Activated T-cell treated with anti-CD3 and anti-CD28 coated beads, Interleukin-2, amount 50 U/mL, for 72 hours (primary cell): Measurements from ENCODE around the gene FBN3. TPM values are rescaled to one million over a fixed set of nuclear protein-coding genes. Genes with fewer than 3 reads are reported as not detected.
A peak's percentile ranks its signal among the peaks of the same experiment; 100 is the strongest.
"Not testable (repeated sequence)": the region's sequence is repeated elsewhere in the genome, so short reads cannot be mapped to it uniquely, and the experiment has no call there.

ENCODE experiments used
- ATAC-seq, 2 donors: fragments of 150-1000 bp; cut with Tn5 transposase; replicated peaks in 1 of 2; 2 replicates each; pipeline ENCODE4 v1.10.0; 2021; ENCODE audit warnings: moderate library complexity in 2 of 2, mild to moderate bottlenecking in 1 of 2
- DNase-seq, 2 donors: peaks; one replicate each; pipeline ENCODE4 v3.0.0; 2021 to 2022; ENCODE audit warnings: mixed read lengths in 1 of 2
- H3K27ac Mint-ChIP-seq: one replicate; pipeline ENCODE4 v1.8.0; 2022; ENCODE audit warnings: mild to moderate bottlenecking, moderate library complexity, mixed read lengths
- H3K27me3 Mint-ChIP-seq: one replicate; pipeline ENCODE4 v1.8.0; 2022; ENCODE audit warnings: low read depth, mixed read lengths
- H3K36me3 Mint-ChIP-seq, 2 donors: one replicate each; pipeline ENCODE4 v1.8.0; 2022; ENCODE audit warnings: mixed read lengths in 2 of 2, mild to moderate bottlenecking in 1 of 2; ENCODE audit not compliant: insufficient read depth in 2 of 2
- H3K4me1 Mint-ChIP-seq: one replicate; pipeline ENCODE4 v1.8.0; 2022; ENCODE audit warnings: low read depth, mixed read lengths
- H3K4me3 Mint-ChIP-seq, 2 donors: one replicate each; pipeline ENCODE4 v1.8.0; 2022; ENCODE audit warnings: mild to moderate bottlenecking in 2 of 2, mixed read lengths in 2 of 2, moderate library complexity in 2 of 2
- H3K9me3 Mint-ChIP-seq, 2 donors: one replicate each; pipeline ENCODE4 v1.8.0; 2022; ENCODE audit warnings: mixed read lengths in 2 of 2
- total RNA-seq, 2 donors: library from RNA; stranded (reverse); gene quantifications; one replicate each; pipeline ENCODE4 v1.2.3, GENCODE V29; 2022

FBN3 gene
- total RNA-seq, 2 donors from 2014 or later = not detected

DNA sequence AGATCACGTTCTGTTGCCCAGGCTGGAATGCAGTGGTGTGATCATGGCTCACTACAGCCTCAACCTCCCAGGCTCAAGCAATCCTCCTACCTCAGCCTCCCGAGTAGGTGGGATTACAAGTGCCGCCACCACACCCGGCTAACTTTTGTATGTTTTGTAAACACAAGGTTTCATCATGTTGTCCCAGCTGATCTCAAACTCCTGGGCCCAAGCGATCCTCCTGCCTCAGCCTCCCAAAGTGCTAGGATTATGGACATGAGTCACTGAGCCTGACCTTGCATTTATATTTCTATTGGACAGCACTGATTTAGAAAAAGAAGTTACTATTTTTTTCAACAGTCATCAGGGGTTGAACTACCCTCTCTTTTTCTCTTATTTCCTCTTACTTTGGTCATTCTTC lies 9.9 kb upstream of the FBN3 start:
- H3K4me1 Mint-ChIP-seq = peaks cover 16% of the 10 kb centered on the region
- not testable (repeated sequence) for ATAC-seq, H3K27ac Mint-ChIP-seq, H3K27me3 Mint-ChIP-seq, H3K36me3 Mint-ChIP-seq, H3K9me3 Mint-ChIP-seq, DNase-seq, H3K4me3 Mint-ChIP-seq

DNA sequence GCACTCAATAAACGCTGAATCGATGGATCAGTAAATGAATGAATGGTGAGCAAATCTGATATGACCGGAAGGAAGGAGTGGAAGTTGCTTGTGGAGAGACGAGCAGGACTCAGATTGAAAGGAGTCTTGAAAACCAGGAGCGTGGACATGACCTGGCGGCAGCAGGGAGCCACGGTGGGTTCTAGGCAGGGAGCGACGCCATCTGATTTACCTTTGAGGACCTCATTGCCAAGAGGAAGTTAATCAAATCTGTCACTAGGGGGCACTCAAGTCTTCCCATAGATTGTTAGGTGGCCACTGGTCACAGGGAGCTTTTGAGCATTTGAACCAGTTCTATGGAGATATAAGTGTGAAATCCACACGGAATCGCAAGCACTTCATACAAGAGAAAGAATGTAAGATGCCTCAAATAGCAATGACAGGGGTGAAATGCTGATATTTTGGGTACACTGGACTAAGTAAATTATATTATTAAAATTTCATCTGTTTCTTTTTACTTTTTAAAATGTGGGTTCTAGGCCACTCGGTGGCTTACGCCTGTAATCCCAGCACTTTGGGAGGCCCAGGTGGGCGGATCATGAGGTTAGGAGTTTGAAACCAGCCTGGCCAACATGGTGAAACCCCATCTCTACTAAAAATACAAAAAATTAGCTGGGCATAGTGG lies 9.2 kb upstream of the FBN3 start:
- no peaks in the 10 kb centered on the region for H3K9me3 Mint-ChIP-seq

DNA sequence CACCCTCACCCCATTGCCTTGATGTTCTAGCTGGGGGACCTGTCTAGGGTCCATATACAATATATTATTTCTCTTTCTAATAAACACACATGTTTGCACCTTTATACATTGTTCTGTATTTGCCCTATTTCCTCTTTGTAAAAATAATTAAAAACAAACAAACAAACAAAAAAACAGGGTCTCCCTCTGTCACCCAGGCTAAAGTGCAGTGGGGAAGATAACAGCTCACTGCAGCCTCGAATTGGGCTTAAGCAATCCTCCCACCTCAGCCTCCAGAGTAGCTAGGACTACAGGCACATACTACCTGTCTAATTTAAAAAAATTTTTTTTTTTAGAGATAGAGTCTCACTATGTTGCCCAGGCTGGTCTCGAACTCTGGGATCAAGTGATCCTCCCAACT lies 5.9 kb upstream of the FBN3 start:
- Mint-ChIP-seq H3K27me3 (peaks cover 27% of the 10 kb centered on the region), H3K4me3 (no peak overlapping the region), H3K27ac (no peak overlapping the region), H3K9me3 (no peaks in the 10 kb centered on the region), H3K36me3 (no peaks in the 10 kb centered on the region), H3K4me1 (peaks cover 6% of the 10 kb centered on the region)
- no peak for ATAC-seq
- no peak for DNase-seq

More for the DNA sequence above, 9.2 kb upstream of the FBN3 start:
- no peak overlapping the region for H3K4me3 Mint-ChIP-seq
- no peaks in the 10 kb centered on the region for H3K36me3 Mint-ChIP-seq
- ATAC-seq (peak; percentile 72 to 80), DNase-seq (peak; percentile 53 to 66)
- H3K4me1 Mint-ChIP-seq = peaks cover 16% of the 10 kb centered on the region
- H3K27me3 Mint-ChIP-seq = peaks cover under 1% of the 10 kb centered on the region
- no peak overlapping the region for H3K27ac Mint-ChIP-seq

DNA sequence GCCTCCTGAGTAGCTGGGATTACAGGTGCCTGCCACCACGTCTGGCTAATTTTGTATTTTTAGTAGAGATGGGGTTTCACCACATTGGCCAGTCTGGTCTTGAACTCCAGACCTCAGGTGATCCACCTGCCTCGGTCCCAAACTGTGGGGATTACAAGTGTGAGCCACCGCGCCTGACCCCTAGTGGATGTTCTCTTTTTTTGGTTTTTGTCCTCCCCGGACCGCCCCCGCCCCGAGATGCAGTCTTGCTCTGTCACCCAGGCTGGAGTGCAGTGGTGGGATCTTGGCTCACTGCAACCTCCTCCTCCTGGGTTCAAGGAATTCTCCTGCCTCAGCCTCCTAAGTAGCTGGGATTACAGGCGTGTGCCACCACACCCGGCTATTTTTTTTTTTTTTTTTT lies 4.6 kb upstream of the FBN3 start:
- DNase-seq = peak; percentile 27 to 39
- not testable (repeated sequence) for H3K4me1 Mint-ChIP-seq, H3K36me3 Mint-ChIP-seq, H3K9me3 Mint-ChIP-seq, ATAC-seq, H3K4me3 Mint-ChIP-seq, H3K27ac Mint-ChIP-seq
- H3K27me3 Mint-ChIP-seq = peaks cover 33% of the 10 kb centered on the region

DNA sequence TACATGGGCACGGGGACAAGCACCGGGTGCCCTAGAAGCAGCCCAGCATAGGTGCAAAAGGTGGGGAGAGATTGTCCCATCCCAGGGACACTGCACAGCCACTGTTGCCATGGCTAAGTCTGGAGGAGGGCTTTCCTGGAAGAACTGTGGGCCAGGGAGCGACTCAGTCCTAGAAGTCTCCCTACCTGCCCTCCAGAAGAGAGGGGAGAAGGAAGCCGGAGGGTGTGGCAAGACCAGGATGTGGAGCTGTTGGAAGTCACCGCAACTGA lies 2.3 kb upstream of the FBN3 start:
- no peak for ATAC-seq
- DNase-seq = no peak
- Mint-ChIP-seq H3K27me3 (peaks cover 51% of the 10 kb centered on the region), H3K9me3 (no peaks in the 10 kb centered on the region), H3K36me3 (no peaks in the 10 kb centered on the region), H3K27ac (no peak overlapping the region), H3K4me3 (no peak overlapping the region), H3K4me1 (no peaks in the 10 kb centered on the region)

DNA sequence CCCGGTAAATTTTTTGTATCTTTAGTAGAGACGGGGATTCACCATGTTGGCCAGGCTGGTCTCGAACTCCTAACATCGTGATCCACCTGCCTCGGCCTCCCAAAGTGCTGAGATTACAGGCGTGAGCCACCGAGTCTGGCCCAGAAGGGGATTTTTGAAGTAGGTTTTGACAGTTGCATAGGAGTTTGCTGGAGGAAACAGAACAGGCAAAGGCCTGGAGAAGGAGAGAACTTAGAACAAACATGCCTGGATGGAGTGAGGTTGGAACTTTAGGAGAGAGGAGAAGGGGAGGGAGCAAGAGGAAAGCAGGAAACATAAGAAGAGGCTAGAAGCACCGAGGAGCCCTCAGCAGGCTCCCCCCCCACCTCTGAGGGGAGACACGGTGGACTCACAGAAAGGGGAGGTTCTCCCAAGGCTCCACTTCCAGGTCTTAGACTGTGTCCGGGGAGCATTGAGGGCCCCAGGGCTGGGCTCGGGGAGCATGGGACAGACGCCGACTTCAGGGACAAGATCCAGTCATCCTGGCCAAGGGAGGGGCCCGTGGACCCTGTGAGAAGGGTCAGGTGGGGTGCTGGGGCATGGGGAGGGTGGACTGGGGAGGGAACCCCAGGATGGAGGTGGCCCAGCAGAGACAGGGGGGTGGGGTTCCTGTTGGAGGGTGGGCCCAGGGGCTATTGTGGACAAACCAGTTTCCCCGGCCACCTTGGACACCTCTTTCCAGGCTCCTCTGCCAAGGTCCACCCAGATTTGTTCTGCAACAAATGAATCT lies 1.8 kb upstream of the FBN3 start:
- ATAC-seq = no peak
- H3K9me3 Mint-ChIP-seq = no peaks in the 10 kb centered on the region
- H3K27ac Mint-ChIP-seq = no peak overlapping the region
- DNase-seq = no peak
- no peaks in the 10 kb centered on the region for H3K36me3 Mint-ChIP-seq
- H3K4me3 Mint-ChIP-seq = no peak overlapping the region
- H3K4me1 Mint-ChIP-seq = no peaks in the 10 kb centered on the region
- peaks cover 56% of the 10 kb centered on the region for H3K27me3 Mint-ChIP-seq

DNA sequence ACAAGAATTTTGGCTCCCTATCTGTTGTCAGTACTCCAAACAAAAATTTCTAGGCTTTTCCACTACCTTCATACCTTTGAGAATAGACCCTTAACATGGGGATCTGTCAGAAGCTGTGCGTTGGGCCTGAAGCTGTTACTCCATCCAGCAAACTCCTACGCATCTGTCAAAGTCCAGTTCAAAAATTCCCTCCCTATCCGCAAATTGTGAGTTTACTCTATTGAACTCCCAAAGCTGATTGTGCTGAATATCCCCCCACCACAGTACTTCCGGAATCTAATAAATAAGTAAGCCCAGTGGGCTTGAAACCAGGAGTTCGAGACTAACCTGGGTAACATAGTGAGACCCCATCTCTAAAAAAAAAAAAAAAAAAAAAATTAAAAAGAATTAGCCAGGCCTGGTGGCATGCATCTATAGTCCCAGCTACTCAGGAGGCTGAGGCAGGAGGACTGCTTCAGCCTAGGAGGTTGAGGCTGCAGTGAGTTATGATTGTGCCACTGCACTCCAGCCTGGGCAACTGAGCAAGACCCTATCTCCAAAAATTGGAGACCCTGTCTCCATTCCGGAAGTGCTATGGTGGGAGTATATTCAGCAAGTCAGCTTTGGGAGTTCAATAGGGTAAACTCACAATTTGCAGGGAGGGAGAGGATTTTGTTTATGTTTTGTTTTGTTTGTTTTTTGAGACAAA lies 930 bp upstream of the FBN3 start:
- peaks cover 58% of the 10 kb centered on the region for H3K27me3 Mint-ChIP-seq

DNA sequence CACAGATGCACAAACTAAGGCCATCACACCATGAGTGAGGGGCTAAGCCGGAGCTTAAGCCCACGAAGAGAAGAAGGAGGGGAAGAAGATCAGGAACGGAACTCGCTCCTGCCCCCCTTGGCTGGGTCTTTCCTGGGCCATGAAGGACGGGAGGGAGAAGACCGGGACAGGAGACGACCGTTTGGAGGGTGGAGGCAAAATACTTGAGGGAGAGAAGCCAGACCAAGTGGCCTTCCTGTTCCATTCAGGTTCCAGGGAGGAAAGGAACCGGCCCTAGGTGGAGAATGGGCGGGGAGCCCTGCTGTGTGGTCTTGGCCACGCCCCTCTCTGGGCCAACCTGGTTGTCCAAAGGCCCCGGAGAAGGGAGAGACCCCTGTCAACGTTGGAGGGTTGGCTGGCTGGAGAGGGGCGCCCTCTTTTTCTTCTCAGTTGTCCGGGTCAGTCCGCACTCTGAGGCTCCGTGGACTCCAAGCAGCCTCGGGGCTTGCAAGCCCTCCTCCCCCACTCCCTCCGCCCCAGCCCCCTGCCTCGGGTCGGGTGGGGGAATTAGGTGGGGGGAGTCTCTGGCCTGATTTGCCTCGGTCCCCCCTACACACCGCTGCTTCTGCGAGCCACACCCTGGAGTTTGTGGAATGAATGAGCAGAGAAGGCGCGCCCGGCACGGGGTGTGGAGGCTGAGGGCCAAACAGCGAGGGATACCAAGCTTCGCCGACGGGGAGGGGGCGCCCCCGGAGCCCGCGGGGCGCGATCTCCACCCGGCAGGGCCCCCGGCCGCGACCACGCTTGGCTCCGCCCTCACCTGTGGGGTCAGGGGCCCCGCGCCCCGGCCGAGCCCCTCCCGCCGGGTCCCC lies 757 bp downstream of the FBN3 start:
- Mint-ChIP-seq H3K4me3 (peak overlapping the region; percentile 44), H3K4me1 (no peaks in the 10 kb centered on the region), H3K27me3 (peaks cover 58% of the 10 kb centered on the region), H3K9me3 (no peaks in the 10 kb centered on the region), H3K27ac (peak overlapping the region; percentile 51), H3K36me3 (no peaks in the 10 kb centered on the region)
- ATAC-seq (peak; percentile 15 to 35), DNase-seq (peak; percentile 4)

More for the DNA sequence above, 930 bp upstream of the FBN3 start:
- no peak overlapping the region for H3K27ac Mint-ChIP-seq
- H3K4me1 Mint-ChIP-seq = no peaks in the 10 kb centered on the region
- DNase-seq (no peak), ATAC-seq (no peak)
- H3K36me3 Mint-ChIP-seq = no peaks in the 10 kb centered on the region
- no peaks in the 10 kb centered on the region for H3K9me3 Mint-ChIP-seq
- peak overlapping the region in 1 of 2 donors; percentile 8 for H3K4me3 Mint-ChIP-seq

DNA sequence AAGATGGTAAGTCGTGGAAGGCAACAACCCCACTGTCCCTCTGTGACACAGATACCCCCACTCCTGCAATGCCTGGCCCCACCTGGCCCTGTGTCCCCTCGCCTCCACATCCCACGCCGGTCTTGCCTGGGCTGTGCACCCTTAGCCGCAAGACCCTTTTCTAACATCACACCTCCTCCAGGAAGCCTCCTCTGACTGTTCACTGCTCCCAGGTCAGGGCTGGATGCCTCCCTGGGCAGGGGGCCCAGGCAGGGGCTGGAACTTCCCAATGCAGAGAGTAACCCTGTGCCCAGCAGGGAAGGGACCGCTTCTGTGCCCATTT lies 1.3 kb downstream of the FBN3 start:
- no peaks in the 10 kb centered on the region for H3K36me3 Mint-ChIP-seq
- no peaks in the 10 kb centered on the region for H3K4me1 Mint-ChIP-seq
- H3K27ac Mint-ChIP-seq = peak overlapping the region; percentile 51
- H3K4me3 Mint-ChIP-seq = peak overlapping the region; percentile 33 to 44
- ATAC-seq (no peak), DNase-seq (no peak)
- peaks cover 52% of the 10 kb centered on the region for H3K27me3 Mint-ChIP-seq
- H3K9me3 Mint-ChIP-seq = no peaks in the 10 kb centered on the region

DNA sequence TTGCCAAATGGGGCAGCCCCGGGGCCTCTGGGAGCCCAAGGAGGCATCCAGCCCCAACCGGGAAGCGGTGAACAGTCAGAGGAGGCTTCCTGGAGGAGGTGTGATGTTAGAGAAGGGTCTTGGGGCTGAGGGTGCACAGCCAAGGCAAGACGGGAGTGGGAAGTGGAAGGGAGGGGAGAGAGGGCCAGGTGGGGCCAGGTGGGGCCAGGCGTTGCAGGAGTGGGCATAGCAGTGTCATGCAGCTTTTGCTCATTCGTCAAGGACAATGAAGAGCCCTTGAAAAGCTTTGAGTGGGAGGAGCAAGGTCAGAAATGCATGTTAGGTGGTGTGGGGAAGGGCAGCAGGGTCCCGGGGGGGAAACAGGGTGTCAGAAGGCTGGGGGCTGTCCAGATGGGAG lies 1.8 kb downstream of the FBN3 start:
- no peak overlapping the region for H3K4me3 Mint-ChIP-seq
- no peak for DNase-seq
- H3K27ac Mint-ChIP-seq = no peak overlapping the region

DNA sequence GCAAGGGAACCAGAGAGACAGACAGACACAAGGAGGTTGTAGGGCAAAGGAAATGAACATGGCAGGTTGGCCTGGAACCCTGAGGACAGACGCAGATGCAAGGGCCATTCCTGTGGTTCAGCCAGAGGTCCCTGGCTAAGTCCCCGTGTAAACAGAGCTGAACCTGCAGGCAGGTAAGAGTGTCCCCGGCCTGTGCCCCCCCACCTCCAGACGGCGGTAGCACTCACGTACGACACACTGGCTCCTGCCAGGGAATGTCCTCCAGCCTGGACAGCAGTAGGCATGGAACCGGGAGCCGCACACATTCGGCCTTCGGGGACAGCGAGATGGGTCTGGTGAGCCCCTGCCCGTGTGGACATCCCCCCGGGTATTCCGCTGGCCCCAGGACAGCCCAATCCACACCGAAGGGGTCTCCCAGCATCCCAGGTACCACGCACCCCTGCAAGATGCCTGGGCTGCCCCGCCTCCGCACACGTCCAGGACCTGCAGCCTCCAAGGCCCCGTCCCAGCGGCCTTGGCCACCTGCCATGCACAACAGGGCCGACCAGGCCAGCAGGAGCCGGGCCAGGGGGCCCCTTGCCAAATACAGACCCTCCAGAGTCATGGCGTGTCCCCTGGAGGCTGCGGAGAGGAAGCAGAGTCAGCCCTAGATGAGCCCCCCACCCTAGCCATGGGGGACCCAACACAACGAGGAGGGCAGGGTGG lies 2.4 kb downstream of the FBN3 start:
- Mint-ChIP-seq H3K27ac (no peak overlapping the region), H3K36me3 (no peaks in the 10 kb centered on the region), H3K27me3 (peaks cover 48% of the 10 kb centered on the region), H3K4me3 (no peak overlapping the region), H3K9me3 (no peaks in the 10 kb centered on the region), H3K4me1 (no peaks in the 10 kb centered on the region)
- no peak for ATAC-seq
- DNase-seq = no peak

More for the DNA sequence above, 1.8 kb downstream of the FBN3 start:
- Mint-ChIP-seq H3K9me3 (no peaks in the 10 kb centered on the region), H3K4me1 (no peaks in the 10 kb centered on the region), H3K27me3 (peaks cover 50% of the 10 kb centered on the region), H3K36me3 (no peaks in the 10 kb centered on the region)
- ATAC-seq = no peak

DNA sequence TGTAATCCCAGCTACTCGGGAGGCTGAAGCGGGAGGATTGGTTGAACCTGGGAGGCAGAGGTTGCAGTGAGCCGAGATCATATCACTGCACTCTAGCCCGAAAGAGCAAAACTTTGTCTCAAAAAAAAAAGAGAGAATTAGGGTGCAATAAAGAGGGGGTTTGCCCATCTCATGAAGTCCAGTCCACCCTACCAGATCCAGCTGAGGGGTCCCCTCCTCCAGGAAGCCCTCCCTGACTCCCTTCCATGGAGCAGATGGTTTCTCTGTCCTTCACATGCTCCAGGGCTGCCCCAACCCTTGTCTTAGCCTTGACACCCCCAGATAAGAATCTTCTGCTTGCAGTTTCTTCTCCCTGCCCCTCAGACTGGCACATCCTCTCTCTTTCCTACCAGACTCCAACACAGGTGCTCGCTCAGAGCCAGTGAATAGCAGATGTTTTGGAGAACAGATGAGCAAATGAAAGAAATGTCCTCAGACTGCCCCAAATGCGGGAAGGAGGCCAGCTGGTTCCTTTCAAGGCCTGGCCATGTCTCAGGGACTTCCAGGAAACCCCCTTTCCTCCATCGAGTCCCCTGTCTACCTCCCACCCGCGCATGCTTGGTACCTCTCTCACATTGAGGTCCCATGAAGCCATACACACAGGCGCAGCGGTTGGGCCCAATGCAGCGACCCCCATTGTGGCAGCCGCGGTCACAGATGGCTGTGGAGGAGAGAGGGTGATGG lies 5.0 kb downstream of the FBN3 start:
- Mint-ChIP-seq H3K4me1 (no peaks in the 10 kb centered on the region), H3K4me3 (no peak overlapping the region), H3K27me3 (peaks cover 25% of the 10 kb centered on the region), H3K27ac (no peak overlapping the region), H3K9me3 (no peaks in the 10 kb centered on the region), H3K36me3 (no peaks in the 10 kb centered on the region)
- no peak for ATAC-seq
- no peak for DNase-seq
